ENCODE results near the gene P3H2.

DNA sequence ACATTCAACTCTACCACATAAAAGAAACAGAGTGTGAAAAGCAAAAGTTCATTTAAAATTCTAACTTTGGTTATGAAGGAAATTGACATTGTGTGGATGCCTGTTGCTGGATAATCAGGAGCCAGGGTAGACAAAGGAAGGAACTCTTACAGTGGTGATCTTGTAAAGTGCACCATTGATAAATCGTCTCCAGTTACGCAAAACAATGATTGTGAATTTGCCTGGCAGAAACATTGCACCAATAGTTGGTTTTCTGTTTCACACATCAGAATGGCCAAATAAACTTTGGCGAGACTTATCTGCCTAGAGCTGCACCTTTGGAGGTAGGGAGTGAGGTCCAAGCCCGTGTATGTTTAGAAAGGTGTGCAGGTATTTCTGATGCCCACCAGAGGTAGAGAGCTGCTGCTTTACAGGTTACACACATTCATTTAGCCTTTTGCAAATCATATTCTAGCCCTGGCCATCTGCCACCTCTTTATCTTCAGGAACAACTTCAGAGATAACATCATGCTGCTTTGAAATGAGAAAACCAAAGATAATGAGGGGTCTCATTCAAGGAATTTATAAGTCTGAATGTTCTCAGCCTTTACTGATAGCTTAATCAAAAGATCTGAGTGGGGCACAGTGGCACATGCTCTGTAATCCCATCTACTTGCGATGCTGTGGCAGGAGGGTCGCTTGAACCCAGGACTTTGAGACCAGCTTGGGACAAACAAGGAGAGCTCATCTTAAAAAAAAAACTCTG lies 47.4 kb upstream of the P3H2 start:
- TF ChIP-seq, protein P1, sequence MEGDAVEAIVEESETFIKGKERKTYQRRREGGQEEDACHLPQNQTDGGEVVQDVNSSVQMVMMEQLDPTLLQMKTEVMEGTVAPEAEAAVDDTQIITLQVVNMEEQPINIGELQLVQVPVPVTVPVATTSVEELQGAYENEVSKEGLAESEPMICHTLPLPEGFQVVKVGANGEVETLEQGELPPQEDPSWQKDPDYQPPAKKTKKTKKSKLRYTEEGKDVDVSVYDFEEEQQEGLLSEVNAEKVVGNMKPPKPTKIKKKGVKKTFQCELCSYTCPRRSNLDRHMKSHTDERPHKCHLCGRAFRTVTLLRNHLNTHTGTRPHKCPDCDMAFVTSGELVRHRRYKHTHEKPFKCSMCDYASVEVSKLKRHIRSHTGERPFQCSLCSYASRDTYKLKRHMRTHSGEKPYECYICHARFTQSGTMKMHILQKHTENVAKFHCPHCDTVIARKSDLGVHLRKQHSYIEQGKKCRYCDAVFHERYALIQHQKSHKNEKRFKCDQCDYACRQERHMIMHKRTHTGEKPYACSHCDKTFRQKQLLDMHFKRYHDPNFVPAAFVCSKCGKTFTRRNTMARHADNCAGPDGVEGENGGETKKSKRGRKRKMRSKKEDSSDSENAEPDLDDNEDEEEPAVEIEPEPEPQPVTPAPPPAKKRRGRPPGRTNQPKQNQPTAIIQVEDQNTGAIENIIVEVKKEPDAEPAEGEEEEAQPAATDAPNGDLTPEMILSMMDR (IDR thresholded peaks at IDR 0.05) = no peak
- TF ChIP-seq, protein P2, sequence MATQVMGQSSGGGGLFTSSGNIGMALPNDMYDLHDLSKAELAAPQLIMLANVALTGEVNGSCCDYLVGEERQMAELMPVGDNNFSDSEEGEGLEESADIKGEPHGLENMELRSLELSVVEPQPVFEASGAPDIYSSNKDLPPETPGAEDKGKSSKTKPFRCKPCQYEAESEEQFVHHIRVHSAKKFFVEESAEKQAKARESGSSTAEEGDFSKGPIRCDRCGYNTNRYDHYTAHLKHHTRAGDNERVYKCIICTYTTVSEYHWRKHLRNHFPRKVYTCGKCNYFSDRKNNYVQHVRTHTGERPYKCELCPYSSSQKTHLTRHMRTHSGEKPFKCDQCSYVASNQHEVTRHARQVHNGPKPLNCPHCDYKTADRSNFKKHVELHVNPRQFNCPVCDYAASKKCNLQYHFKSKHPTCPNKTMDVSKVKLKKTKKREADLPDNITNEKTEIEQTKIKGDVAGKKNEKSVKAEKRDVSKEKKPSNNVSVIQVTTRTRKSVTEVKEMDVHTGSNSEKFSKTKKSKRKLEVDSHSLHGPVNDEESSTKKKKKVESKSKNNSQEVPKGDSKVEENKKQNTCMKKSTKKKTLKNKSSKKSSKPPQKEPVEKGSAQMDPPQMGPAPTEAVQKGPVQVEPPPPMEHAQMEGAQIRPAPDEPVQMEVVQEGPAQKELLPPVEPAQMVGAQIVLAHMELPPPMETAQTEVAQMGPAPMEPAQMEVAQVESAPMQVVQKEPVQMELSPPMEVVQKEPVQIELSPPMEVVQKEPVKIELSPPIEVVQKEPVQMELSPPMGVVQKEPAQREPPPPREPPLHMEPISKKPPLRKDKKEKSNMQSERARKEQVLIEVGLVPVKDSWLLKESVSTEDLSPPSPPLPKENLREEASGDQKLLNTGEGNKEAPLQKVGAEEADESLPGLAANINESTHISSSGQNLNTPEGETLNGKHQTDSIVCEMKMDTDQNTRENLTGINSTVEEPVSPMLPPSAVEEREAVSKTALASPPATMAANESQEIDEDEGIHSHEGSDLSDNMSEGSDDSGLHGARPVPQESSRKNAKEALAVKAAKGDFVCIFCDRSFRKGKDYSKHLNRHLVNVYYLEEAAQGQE (IDR thresholded peaks at IDR 0.05; ENCODE audit: insufficient read depth in 1 of 2, low read depth in 2 of 2, low read length in 1 of 2) = no peak
- no peak for TF ChIP-seq SIN3A (IDR thresholded peaks at IDR 0.05; ENCODE audit: borderline replicate concordance, insufficient read depth, low read depth, low read length)

All from Panc1 (cell line).